BE2C (cell line): ENCODE data around the gene MAPKAPK5.
"Not testable (repeated sequence)": the region's sequence is repeated elsewhere in the genome, so short reads cannot be mapped to it uniquely, and the experiment has no call there.

ENCODE experiments used
- DNase-seq: peaks from one replicate; pipeline ENCODE4 v3.0.0-alpha.2; 2020
- H3K27me3 ChIP-seq: fragments of 250-450 bp; sonication (Bioruptor Pico); 2 replicates; pipeline ENCODE4 v1.5.1; 2020; ENCODE audit warnings: mild to moderate bottlenecking
- H3K36me3 ChIP-seq: fragments of 250-450 bp; sonication (Bioruptor Pico); 2 replicates; pipeline ENCODE4 v1.5.1; 2020; ENCODE audit warnings: mild to moderate bottlenecking
- H3K4me1 ChIP-seq: fragments of 250-450 bp; sonication (Bioruptor Pico); 2 replicates; pipeline ENCODE4 v1.5.1; 2020
- H3K4me3 ChIP-seq: 2 replicates; pipeline ENCODE4 v1.5.1; 2011; ENCODE audit warnings: low read depth, low read length
- H3K9me3 ChIP-seq: fragments of 250-450 bp; sonication (Bioruptor Pico); 2 replicates; pipeline ENCODE4 v1.5.1; 2020
- TF ChIP-seq, protein P1 (sequence below): IDR thresholded peaks from 2 replicates; pipeline ENCODE4 v1.5.1; 2012; ENCODE audit warnings: mild to moderate bottlenecking, low read depth, low read length

MAPKAPK5 gene

DNA sequence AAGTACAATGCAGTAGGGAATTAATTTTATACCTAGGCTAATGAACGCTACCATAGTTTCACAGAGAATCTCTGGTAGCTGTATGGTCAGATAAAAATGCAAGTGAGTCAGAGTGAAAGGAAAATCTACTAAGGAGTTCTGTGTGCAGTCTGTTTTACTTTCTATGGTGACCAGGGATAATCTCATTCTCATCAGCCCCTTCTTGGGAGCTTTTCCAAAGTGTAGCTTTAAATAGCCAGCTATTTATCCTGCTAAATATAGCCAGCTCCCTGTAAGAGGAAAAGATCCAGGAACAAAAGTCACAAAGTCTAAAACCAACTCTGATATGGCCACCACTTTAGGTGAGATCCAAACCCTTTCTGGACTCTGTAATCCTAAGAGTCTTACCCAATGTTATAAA lies 95.4 kb downstream of the MAPKAPK5 start:
- TF ChIP-seq, protein P1, sequence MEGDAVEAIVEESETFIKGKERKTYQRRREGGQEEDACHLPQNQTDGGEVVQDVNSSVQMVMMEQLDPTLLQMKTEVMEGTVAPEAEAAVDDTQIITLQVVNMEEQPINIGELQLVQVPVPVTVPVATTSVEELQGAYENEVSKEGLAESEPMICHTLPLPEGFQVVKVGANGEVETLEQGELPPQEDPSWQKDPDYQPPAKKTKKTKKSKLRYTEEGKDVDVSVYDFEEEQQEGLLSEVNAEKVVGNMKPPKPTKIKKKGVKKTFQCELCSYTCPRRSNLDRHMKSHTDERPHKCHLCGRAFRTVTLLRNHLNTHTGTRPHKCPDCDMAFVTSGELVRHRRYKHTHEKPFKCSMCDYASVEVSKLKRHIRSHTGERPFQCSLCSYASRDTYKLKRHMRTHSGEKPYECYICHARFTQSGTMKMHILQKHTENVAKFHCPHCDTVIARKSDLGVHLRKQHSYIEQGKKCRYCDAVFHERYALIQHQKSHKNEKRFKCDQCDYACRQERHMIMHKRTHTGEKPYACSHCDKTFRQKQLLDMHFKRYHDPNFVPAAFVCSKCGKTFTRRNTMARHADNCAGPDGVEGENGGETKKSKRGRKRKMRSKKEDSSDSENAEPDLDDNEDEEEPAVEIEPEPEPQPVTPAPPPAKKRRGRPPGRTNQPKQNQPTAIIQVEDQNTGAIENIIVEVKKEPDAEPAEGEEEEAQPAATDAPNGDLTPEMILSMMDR: no peak
- no peak for DNase-seq
- no peaks in the 10 kb centered on the region for H3K36me3 ChIP-seq
- H3K9me3 ChIP-seq: no peaks in the 10 kb centered on the region
- H3K4me1 ChIP-seq: no peaks in the 10 kb centered on the region
- H3K4me3 ChIP-seq: no peak overlapping the region
- H3K27me3 ChIP-seq: no peaks in the 10 kb centered on the region

GRCh38 chr12:111942557-111942956 lies 100.5 kb downstream of the MAPKAPK5 start:
- H3K36me3 ChIP-seq: no peaks in the 10 kb centered on the region
- H3K4me3 ChIP-seq: no peak overlapping the region
- TF ChIP-seq, protein P1: no peak
- no peaks in the 10 kb centered on the region for H3K9me3 ChIP-seq
- no peaks in the 10 kb centered on the region for H3K27me3 ChIP-seq
- H3K4me1 ChIP-seq: no peaks in the 10 kb centered on the region
- DNase-seq: no peak

- no peak for DNase-seq
- no peaks in the 10 kb centered on the region for H3K9me3 ChIP-seq
- no peaks in the 10 kb centered on the region for H3K4me1 ChIP-seq
- no peak overlapping the region for H3K4me3 ChIP-seq
- TF ChIP-seq, protein P1: no peak
- no peaks in the 10 kb centered on the region for H3K27me3 ChIP-seq
- H3K36me3 ChIP-seq: no peaks in the 10 kb centered on the region
These were observed 101.9 kb downstream of the MAPKAPK5 start for GRCh38 chr12:111943929-111944328.

DNA sequence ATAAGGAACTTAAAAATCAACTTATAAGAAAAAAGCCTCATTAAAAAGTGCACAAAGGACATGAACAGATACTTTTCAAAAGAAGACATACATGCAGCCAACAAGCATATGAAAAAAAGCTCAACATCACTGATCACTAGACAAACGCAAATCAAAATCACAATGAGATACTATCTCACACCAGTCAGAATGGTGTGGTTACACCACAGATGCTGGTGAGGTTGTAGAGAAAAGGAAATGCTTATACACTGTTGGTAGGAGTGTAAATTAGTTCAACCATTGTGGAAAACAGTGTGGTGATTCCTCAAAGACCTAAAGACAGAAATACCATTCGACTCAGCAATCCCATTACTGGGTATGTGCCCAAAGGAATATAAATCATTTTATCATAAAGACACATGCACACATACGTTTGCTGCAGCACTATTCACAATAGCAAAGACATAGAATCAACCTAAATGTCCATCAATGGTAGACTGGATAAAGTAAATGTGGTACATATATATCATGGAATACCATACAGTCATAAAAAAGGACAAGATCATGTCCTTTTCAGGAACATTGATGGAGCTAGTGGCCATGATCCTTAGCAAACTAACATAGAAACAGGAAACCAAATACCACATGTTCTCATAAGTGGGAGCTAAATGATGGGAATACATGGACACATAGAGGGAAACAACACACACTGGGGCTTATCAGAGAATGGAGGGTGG lies 109.1 kb downstream of the MAPKAPK5 start:
- H3K9me3 ChIP-seq, H3K27me3 ChIP-seq, H3K4me3 ChIP-seq, DNase-seq, H3K36me3 ChIP-seq, H3K4me1 ChIP-seq: not testable (repeated sequence)
